Liver (tissue), 9 donors: ENCODE data around the gene GNG4. TPM values are rescaled to one million over a fixed set of nuclear protein-coding genes. Genes with fewer than 3 reads are reported as not detected.

Experiments used
- DNase-seq: peaks from one replicate; pipeline ENCODE4 v3.0.0-alpha.2; 2017; ENCODE audit warnings: low spot score
- H3K27ac ChIP-seq, 2 donors: one replicate each; pipeline ENCODE4 v1.7.0; 2013; ENCODE audit warnings: inconsistent platforms in 2 of 2, low read length in 2 of 2, control low read depth in 1 of 2, low read depth in 1 of 2, mild to moderate bottlenecking in 1 of 2
- H3K27me3 ChIP-seq, 4 donors: one replicate each; pipeline versions ENCODE4 v1.6.1 to v1.7.0; 2013; ENCODE audit warnings: low read length in 3 of 4, inconsistent platforms in 1 of 4, mild to moderate bottlenecking in 1 of 4, moderate library complexity in 1 of 4; ENCODE audit not compliant: control insufficient read depth in 4 of 4, insufficient read depth in 4 of 4
- H3K36me3 ChIP-seq, 4 donors: one replicate each; pipeline versions ENCODE4 v1.6.1 to v1.7.0; 2013; ENCODE audit warnings: low read length in 3 of 4, mild to moderate bottlenecking in 3 of 4, low read depth in 1 of 4, moderate library complexity in 1 of 4; ENCODE audit not compliant: control insufficient read depth in 4 of 4, insufficient read depth in 3 of 4
- H3K4me1 ChIP-seq, 4 donors: one replicate each; pipeline versions ENCODE4 v1.6.1 to v1.7.0; 2013; ENCODE audit warnings: low read length in 3 of 4, mild to moderate bottlenecking in 3 of 4, moderate library complexity in 1 of 4; ENCODE audit not compliant: control insufficient read depth in 4 of 4, insufficient read depth in 4 of 4
- H3K4me3 ChIP-seq, 3 donors: one replicate each; pipeline versions ENCODE4 v1.6.1 to v1.7.0; 2013; ENCODE audit warnings: low read length in 3 of 3, control low read depth in 1 of 3, low read depth in 1 of 3, mild to moderate bottlenecking in 1 of 3
- H3K9ac ChIP-seq, 2 donors: one replicate each; pipeline ENCODE4 v1.7.0; 2013; ENCODE audit warnings: low read length in 2 of 2, mild to moderate bottlenecking in 2 of 2, moderate library complexity in 2 of 2, control low read depth in 1 of 2, low read depth in 1 of 2
- H3K9me3 ChIP-seq, 4 donors: one replicate each; pipeline versions ENCODE4 v1.6.1 to v1.7.0; 2013; ENCODE audit warnings: low read length in 3 of 4; ENCODE audit not compliant: control insufficient read depth in 4 of 4
- EGR1 ChIP-seq, 2 donors: IDR thresholded peaks; 2 replicates each; pipeline ENCODE4 v1.6.1; 2016 to 2018; ENCODE audit warnings: antibody characterized with exemption in 2 of 2, low read depth in 2 of 2
- FOXA1 ChIP-seq: IDR thresholded peaks from 2 replicates; pipeline ENCODE4 v1.6.1; 2016; ENCODE audit warnings: antibody characterized with exemption
- FOXA2 ChIP-seq: IDR thresholded peaks from 2 replicates; pipeline ENCODE4 v1.6.1; 2016; ENCODE audit warnings: antibody characterized with exemption
- GABPA ChIP-seq, 2 donors: IDR thresholded peaks in 1 of 2; conservative IDR thresholded peaks in 1 of 2; 2 replicates each; pipeline ENCODE4 v1.6.1; 2016; ENCODE audit warnings: antibody characterized with exemption in 2 of 2, mild to moderate bottlenecking in 1 of 2, moderate library complexity in 1 of 2
- HNF4A ChIP-seq, 2 donors: conservative IDR thresholded peaks; 2 replicates each; pipeline ENCODE4 v1.6.1; 2016; ENCODE audit warnings: antibody characterized with exemption in 2 of 2, mild to moderate bottlenecking in 2 of 2
- HNF4G ChIP-seq: IDR thresholded peaks from 2 replicates; pipeline ENCODE4 v1.6.1; 2016; ENCODE audit warnings: antibody characterized with exemption
- JUND ChIP-seq, 2 donors: IDR thresholded peaks; 2 replicates each; pipeline ENCODE4 v1.6.1; 2016; ENCODE audit warnings: antibody characterized with exemption in 2 of 2
- NR2F2 ChIP-seq: IDR thresholded peaks from 2 replicates; pipeline ENCODE4 v1.6.1; 2016; ENCODE audit warnings: antibody characterized with exemption
- RAD21 ChIP-seq, 2 donors: IDR thresholded peaks; 2 replicates each; pipeline ENCODE4 v1.6.1; 2016; ENCODE audit warnings: antibody characterized with exemption in 2 of 2, mild to moderate bottlenecking in 2 of 2
- RXRA ChIP-seq, 2 donors: IDR thresholded peaks; 2 replicates each; pipeline ENCODE4 v1.6.1; 2017 to 2018; ENCODE audit warnings: antibody characterized with exemption in 2 of 2, mild to moderate bottlenecking in 1 of 2
- SP1 ChIP-seq: IDR thresholded peaks from 2 replicates; pipeline ENCODE4 v1.6.1; 2018; ENCODE audit warnings: antibody characterized with exemption, mild to moderate bottlenecking
- TAF1 ChIP-seq: conservative IDR thresholded peaks from 2 replicates; pipeline ENCODE4 v1.6.1; 2016; ENCODE audit warnings: antibody characterized with exemption, mild to moderate bottlenecking
- YY1 ChIP-seq: IDR thresholded peaks from 2 replicates; pipeline ENCODE4 v1.6.1; 2016; ENCODE audit warnings: antibody characterized with exemption, mild to moderate bottlenecking
- WGBS: extraction: QIAGEN DNeasy Blood & Tissue Kit; methylation state at CpG from one replicate; pipeline ENCODE4 v1.1.7; 2013; 5-methylcytosine and 5-hydroxymethylcytosine counted together
- polyA plus RNA-seq, 2 donors: library from polyadenylated mRNA; stranded (reverse) in 1 of 2; unstranded in 1 of 2; fragments of 200-250 nt in 1 of 2; fragments of >200 nt in 1 of 2; fragmentation: Nextera tagmentation in 1 of 2; extraction: Ambion mirVana in 1 of 2; gene quantifications; one replicate each; pipeline versions ENCODE4 v1.2.1 to v1.2.3, GENCODE V29; 2013 to 2015
- total RNA-seq, 2 donors: library from RNA; depleted of rRNA; stranded (reverse); fragments of >200 nt; gene quantifications; one replicate each; pipeline ENCODE4 v1.2.3, GENCODE V29; 2014
- TF ChIP-seq, protein P1 (sequence below): IDR thresholded peaks from 2 replicates; pipeline ENCODE4 v1.6.1; 2016; ENCODE audit warnings: antibody characterized with exemption
- TF ChIP-seq, protein P2 (sequence below): IDR thresholded peaks from 2 replicates; pipeline ENCODE4 v1.6.1; 2016; ENCODE audit warnings: antibody characterized with exemption
- TF ChIP-seq, protein P3 (sequence below): IDR thresholded peaks from 2 replicates; pipeline ENCODE4 v1.6.1; 2016; ENCODE audit warnings: antibody characterized with exemption
- TF ChIP-seq, protein P4 (sequence below): fragments of 150-350 bp; IDR thresholded peaks from 2 replicates; pipeline ENCODE4 v1.5.1; 2017; ENCODE audit warnings: improper control_type of control experiment, low read depth, low read length; ENCODE audit not compliant: missing input control
- TF ChIP-seq, protein P5 (sequence below): IDR thresholded peaks from 2 replicates; pipeline ENCODE4 v1.6.1; 2016; ENCODE audit warnings: antibody characterized with exemption, mild to moderate bottlenecking
- donor health status: healthy.
- donor health status: healthy.
- donor health status: healthy.
- donor health status: healthy.
- donor health status: healthy.

The GNG4 gene
- total and polyA plus RNA-seq, 4 donors: 0.65 TPM; not detected in 3

DNA sequence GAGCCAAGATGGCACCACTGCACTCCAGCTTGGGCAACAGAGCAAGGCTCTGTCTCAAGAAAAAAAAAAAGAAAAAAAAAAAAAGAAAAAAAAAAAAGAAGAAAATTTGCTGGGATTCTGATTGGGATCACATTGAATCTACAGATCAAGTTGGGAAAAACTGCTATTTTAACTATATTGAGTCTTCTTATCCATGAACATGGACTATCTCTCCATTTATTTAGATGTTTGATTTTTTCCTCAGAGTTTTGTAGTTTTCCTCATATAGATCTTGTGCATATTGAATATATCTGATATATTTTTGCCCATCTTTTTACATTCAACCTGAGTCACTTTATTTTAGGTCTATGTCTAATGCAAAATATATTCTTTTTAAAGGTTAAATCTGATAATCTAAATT is 87.0 kb downstream of the GNG4 start:
- Histone ChIP-seq H3K4me1 (no peaks in the 10 kb centered on the region), H3K9me3 (no peaks in the 10 kb centered on the region), H3K27me3 (no peaks in the 10 kb centered on the region), H3K9ac (no peak overlapping the region), H3K36me3 (no peaks in the 10 kb centered on the region), H3K4me3 (no peak overlapping the region), H3K27ac (no peak overlapping the region)
- TF ChIP-seq, protein P1, sequence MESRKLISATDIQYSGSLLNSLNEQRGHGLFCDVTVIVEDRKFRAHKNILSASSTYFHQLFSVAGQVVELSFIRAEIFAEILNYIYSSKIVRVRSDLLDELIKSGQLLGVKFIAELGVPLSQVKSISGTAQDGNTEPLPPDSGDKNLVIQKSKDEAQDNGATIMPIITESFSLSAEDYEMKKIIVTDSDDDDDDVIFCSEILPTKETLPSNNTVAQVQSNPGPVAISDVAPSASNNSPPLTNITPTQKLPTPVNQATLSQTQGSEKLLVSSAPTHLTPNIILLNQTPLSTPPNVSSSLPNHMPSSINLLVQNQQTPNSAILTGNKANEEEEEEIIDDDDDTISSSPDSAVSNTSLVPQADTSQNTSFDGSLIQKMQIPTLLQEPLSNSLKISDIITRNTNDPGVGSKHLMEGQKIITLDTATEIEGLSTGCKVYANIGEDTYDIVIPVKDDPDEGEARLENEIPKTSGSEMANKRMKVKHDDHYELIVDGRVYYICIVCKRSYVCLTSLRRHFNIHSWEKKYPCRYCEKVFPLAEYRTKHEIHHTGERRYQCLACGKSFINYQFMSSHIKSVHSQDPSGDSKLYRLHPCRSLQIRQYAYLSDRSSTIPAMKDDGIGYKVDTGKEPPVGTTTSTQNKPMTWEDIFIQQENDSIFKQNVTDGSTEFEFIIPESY: no peak
- TF ChIP-seq FOXA2 (no peak), RXRA (IDR thresholded peaks at IDR 0.05) (no peak)
- TF ChIP-seq, protein P2, sequence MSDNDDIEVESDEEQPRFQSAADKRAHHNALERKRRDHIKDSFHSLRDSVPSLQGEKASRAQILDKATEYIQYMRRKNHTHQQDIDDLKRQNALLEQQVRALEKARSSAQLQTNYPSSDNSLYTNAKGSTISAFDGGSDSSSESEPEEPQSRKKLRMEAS: no peak
- DNase-seq: no peak

DNA sequence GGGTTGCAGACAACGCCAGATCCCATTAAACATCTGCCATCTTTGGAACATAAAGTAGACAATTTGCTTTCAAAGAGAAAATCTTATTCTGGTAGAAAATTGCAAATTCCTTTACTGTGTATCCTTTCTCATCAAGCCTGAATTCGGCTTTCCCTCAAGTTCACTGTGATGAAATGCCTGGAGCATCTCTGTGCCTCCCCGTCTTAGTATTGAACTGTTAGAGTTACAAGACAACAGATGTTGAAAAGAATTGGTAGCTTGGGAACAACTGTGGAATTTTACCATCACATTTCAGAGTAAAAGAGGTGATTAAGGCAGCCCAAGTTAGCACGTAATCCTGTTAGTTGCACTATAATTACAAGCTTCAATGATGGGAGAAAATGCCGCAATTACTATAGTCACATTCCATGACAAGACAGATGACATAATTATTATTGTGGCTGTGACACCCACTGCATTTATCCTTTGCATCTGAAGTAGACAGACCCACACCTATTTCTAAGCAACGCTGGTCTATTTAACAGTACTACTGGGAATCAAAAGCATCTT is 90.9 kb downstream of the GNG4 start:
- DNase-seq: no peak
- WGBS: 84% methylated on average over 6 of the region's 6 CpGs
- TF ChIP-seq, protein P3, sequence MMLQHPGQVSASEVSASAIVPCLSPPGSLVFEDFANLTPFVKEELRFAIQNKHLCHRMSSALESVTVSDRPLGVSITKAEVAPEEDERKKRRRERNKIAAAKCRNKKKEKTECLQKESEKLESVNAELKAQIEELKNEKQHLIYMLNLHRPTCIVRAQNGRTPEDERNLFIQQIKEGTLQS: no peak
- no peak for TF ChIP-seq NR2F2
- TF ChIP-seq, protein P4, sequence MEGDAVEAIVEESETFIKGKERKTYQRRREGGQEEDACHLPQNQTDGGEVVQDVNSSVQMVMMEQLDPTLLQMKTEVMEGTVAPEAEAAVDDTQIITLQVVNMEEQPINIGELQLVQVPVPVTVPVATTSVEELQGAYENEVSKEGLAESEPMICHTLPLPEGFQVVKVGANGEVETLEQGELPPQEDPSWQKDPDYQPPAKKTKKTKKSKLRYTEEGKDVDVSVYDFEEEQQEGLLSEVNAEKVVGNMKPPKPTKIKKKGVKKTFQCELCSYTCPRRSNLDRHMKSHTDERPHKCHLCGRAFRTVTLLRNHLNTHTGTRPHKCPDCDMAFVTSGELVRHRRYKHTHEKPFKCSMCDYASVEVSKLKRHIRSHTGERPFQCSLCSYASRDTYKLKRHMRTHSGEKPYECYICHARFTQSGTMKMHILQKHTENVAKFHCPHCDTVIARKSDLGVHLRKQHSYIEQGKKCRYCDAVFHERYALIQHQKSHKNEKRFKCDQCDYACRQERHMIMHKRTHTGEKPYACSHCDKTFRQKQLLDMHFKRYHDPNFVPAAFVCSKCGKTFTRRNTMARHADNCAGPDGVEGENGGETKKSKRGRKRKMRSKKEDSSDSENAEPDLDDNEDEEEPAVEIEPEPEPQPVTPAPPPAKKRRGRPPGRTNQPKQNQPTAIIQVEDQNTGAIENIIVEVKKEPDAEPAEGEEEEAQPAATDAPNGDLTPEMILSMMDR: no peak
- TF ChIP-seq, protein P1: no peak
- TF ChIP-seq HNF4A (conservative IDR thresholded peaks at IDR 0.05): no peak
- no peak for TF ChIP-seq SP1
- no peak for TF ChIP-seq RAD21 (IDR thresholded peaks at IDR 0.05)
- TF ChIP-seq GABPA (IDR thresholded peaks at IDR 0.05 in 1 of 2, conservative IDR thresholded peaks at IDR 0.05 in 1 of 2): no peak
- TF ChIP-seq HNF4G: no peak
- TF ChIP-seq, protein P5, sequence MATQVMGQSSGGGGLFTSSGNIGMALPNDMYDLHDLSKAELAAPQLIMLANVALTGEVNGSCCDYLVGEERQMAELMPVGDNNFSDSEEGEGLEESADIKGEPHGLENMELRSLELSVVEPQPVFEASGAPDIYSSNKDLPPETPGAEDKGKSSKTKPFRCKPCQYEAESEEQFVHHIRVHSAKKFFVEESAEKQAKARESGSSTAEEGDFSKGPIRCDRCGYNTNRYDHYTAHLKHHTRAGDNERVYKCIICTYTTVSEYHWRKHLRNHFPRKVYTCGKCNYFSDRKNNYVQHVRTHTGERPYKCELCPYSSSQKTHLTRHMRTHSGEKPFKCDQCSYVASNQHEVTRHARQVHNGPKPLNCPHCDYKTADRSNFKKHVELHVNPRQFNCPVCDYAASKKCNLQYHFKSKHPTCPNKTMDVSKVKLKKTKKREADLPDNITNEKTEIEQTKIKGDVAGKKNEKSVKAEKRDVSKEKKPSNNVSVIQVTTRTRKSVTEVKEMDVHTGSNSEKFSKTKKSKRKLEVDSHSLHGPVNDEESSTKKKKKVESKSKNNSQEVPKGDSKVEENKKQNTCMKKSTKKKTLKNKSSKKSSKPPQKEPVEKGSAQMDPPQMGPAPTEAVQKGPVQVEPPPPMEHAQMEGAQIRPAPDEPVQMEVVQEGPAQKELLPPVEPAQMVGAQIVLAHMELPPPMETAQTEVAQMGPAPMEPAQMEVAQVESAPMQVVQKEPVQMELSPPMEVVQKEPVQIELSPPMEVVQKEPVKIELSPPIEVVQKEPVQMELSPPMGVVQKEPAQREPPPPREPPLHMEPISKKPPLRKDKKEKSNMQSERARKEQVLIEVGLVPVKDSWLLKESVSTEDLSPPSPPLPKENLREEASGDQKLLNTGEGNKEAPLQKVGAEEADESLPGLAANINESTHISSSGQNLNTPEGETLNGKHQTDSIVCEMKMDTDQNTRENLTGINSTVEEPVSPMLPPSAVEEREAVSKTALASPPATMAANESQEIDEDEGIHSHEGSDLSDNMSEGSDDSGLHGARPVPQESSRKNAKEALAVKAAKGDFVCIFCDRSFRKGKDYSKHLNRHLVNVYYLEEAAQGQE: no peak
- TF ChIP-seq YY1: no peak
- TF ChIP-seq, protein P2: no peak
- TF ChIP-seq RXRA (IDR thresholded peaks at IDR 0.05): no peak
- TF ChIP-seq EGR1 (IDR thresholded peaks at IDR 0.05; ENCODE audit: low read depth in 2 of 2): no peak
- no peak for TF ChIP-seq FOXA2
- TF ChIP-seq FOXA1: no peak
- no peak for TF ChIP-seq JUND (IDR thresholded peaks at IDR 0.05)
- no peak for TF ChIP-seq TAF1

More for the DNA sequence above, 90.9 kb downstream of the GNG4 start:
- no peaks in the 10 kb centered on the region for H3K4me1 ChIP-seq
- H3K9ac ChIP-seq: no peak overlapping the region
- no peaks in the 10 kb centered on the region for H3K9me3 ChIP-seq
- no peaks in the 10 kb centered on the region for H3K27me3 ChIP-seq
- H3K27ac ChIP-seq: no peak overlapping the region
- no peak overlapping the region for H3K4me3 ChIP-seq
- no peaks in the 10 kb centered on the region for H3K36me3 ChIP-seq
